K562 (cell line): ENCODE measurements around the gene FBXO10. TPM values are rescaled to one million over a fixed set of nuclear protein-coding genes. Genes with fewer than 3 reads are reported as not detected.
A peak's percentile ranks its signal among the peaks of the same experiment; 100 is the strongest.

ENCODE experiments used
- ARID3A ChIP-seq: IDR thresholded peaks from 2 replicates; pipeline ENCODE4 v1.6.1; 2012; ENCODE audit warnings: low read depth, low read length, improper control_type of control experiment, borderline replicate concordance
- CHCHD3 ChIP-seq: fragments of 250-450 bp; sonication (Bioruptor Pico); IDR thresholded peaks from 2 replicates; pipeline ENCODE4 v2.1.2; 2022; ENCODE audit warnings: mild to moderate bottlenecking
- CHD2 ChIP-seq: IDR thresholded peaks from 2 replicates; pipeline ENCODE4 v1.6.1; 2011; ENCODE audit warnings: low read depth, low read length
- CREBBP ChIP-seq: IDR thresholded peaks from one replicate; pipeline ENCODE4 v1.6.1; 2012; ENCODE audit warnings: low read depth, mild to moderate bottlenecking, control low read depth, inconsistent platforms, low read length
- E2F6 ChIP-seq, 2 experiments: IDR thresholded peaks; 2 replicates each; pipeline ENCODE4 v1.6.1; 2011; ENCODE audit warnings: borderline replicate concordance in 1 of 2, control low read depth in 1 of 2, low read depth in 1 of 2, low read length in 1 of 2, mild to moderate bottlenecking in 1 of 2, mixed read lengths in 1 of 2, moderate library complexity in 1 of 2; ENCODE audit not compliant: insufficient read depth in 1 of 2, insufficient read length in 1 of 2, poor library complexity in 1 of 2, severe bottlenecking in 1 of 2; ENCODE audit errors: extremely low read depth in 1 of 2
- FOXJ2 ChIP-seq: fragments of 200-800 bp; sonication (Bioruptor generic); IDR thresholded peaks from 2 replicates; pipeline ENCODE4 v1.6.1; 2016; ENCODE audit warnings: missing genetic modification characterization, missing compliant biosample characterization
- GTF2A2 ChIP-seq: IDR thresholded peaks from 2 replicates; pipeline ENCODE4 v1.6.1; 2016; ENCODE audit warnings: mild to moderate bottlenecking, missing genetic modification characterization, missing compliant biosample characterization
- KHSRP ChIP-seq: fragments of 450-650 bp; IDR thresholded peaks from 2 replicates; pipeline ENCODE4 v1.6.1; 2017
- LEF1 ChIP-seq: fragments of 450-650 bp; IDR thresholded peaks from 2 replicates; pipeline ENCODE4 v1.6.1; 2016; ENCODE audit warnings: mild to moderate bottlenecking
- MAX ChIP-seq: sonication (generic); formaldehyde crosslinking; IDR thresholded peaks from 2 replicates; pipeline ENCODE4 v1.9.0; 2022; ENCODE audit warnings: mild to moderate bottlenecking, missing genetic modification reagents
- MEF2D ChIP-seq: conservative IDR thresholded peaks from 2 replicates; pipeline ENCODE4 v1.6.1; 2016; ENCODE audit warnings: low read depth, missing genetic modification characterization, missing compliant biosample characterization
- MYC ChIP-seq, 2 experiments: fragments of 250-450 bp in 1 of 2; sonication (Bioruptor Pico) in 1 of 2; IDR thresholded peaks; 2 replicates each; pipeline versions ENCODE4 v1.5.1 to v1.6.1; 2012 to 2021; ENCODE audit warnings: low read depth in 2 of 2, borderline replicate concordance in 1 of 2, improper control_type of control experiment in 1 of 2, low read length in 1 of 2, mild to moderate bottlenecking in 1 of 2, moderate library complexity in 1 of 2
- NFE2 ChIP-seq: IDR thresholded peaks from 2 replicates; pipeline ENCODE4 v1.6.1; 2014; ENCODE audit warnings: antibody characterized with exemption, low read depth
- NFIX ChIP-seq: fragments of 250-450 bp; sonication (Bioruptor Pico); IDR thresholded peaks from 2 replicates; pipeline ENCODE4 v1.4.0; 2020; ENCODE audit warnings: low read depth, mild to moderate bottlenecking, moderate library complexity
- RAD51 ChIP-seq: fragments of 450-650 bp; IDR thresholded peaks from 2 replicates; pipeline ENCODE4 v1.7.1; 2016; ENCODE audit warnings: low read depth, mild to moderate bottlenecking, borderline replicate concordance
- TAF1 ChIP-seq: IDR thresholded peaks from 2 replicates; pipeline ENCODE4 v1.6.1; 2011; ENCODE audit warnings: mild to moderate bottlenecking, low read length, moderate library complexity; ENCODE audit not compliant: insufficient read depth, control insufficient read depth, severe bottlenecking; ENCODE audit errors: extremely low read depth
- ZKSCAN3 ChIP-seq: fragments of 250-450 bp; sonication (Bioruptor Pico); IDR thresholded peaks from 2 replicates; pipeline ENCODE4 v1.4.0; 2020
- ZNF384 ChIP-seq: IDR thresholded peaks from 2 replicates; pipeline ENCODE4 v1.6.1; 2012; ENCODE audit warnings: low read depth, low read length, improper control_type of control experiment
- ZNF707 ChIP-seq: fragments of 250-450 bp; sonication (Bioruptor Pico); conservative IDR thresholded peaks from 2 replicates; pipeline ENCODE4 v1.8.0; 2022; ENCODE audit warnings: inconsistent platforms, mild to moderate bottlenecking, moderate library complexity
- ZNF830 ChIP-seq: fragments of 250-450 bp; sonication (Bioruptor Pico); IDR thresholded peaks from 2 replicates; pipeline ENCODE4 v1.5.0; 2021; ENCODE audit warnings: mild to moderate bottlenecking
- polyA plus RNA-seq, 8 experiments: library from polyadenylated mRNA; depleted of rRNA in 4 of 8; stranded (reverse) in 5 of 8; unstranded in 3 of 8; fragments of >200 nt; fragmentation: Nextera tagmentation in 2 of 8; fragmentation: Illumina TruSeq in 1 of 8; extraction: Ambion mirVana in 2 of 8; extraction: Trizol in 1 of 8; gene quantifications; 2 replicates each; pipeline versions ENCODE4 v1.2.1 to v1.2.3, GENCODE V29; 2011 to 2014; ENCODE audit warnings: inconsistent platforms in 1 of 8, missing spikeins in 1 of 8
- total RNA-seq, 7 experiments: library from RNA; depleted of rRNA in 6 of 7; stranded (reverse); fragments of >200 nt in 6 of 7; fragmentation: Illumina TruSeq in 2 of 7; extraction: Trizol in 2 of 7; gene quantifications; 2 replicates each; pipeline versions ENCODE4 v1.2.1 to v1.2.3, GENCODE V29; 2011 to 2021; ENCODE audit warnings: low replicate concordance in 1 of 7
- TF ChIP-seq, protein P1 (sequence below): fragments of 450-650 bp; formaldehyde crosslinking; IDR thresholded peaks from 2 replicates; pipeline ENCODE4 v1.4.0; 2022; ENCODE audit warnings: mild to moderate bottlenecking, moderate library complexity

FBXO10 gene
- total and polyA plus RNA-seq, 9 of the 15 experiments (the other 6 are each of a cell fraction or from before 2014, with no cell fraction given), result 0.84 to 9.9 (median 6.0) TPM

DNA sequence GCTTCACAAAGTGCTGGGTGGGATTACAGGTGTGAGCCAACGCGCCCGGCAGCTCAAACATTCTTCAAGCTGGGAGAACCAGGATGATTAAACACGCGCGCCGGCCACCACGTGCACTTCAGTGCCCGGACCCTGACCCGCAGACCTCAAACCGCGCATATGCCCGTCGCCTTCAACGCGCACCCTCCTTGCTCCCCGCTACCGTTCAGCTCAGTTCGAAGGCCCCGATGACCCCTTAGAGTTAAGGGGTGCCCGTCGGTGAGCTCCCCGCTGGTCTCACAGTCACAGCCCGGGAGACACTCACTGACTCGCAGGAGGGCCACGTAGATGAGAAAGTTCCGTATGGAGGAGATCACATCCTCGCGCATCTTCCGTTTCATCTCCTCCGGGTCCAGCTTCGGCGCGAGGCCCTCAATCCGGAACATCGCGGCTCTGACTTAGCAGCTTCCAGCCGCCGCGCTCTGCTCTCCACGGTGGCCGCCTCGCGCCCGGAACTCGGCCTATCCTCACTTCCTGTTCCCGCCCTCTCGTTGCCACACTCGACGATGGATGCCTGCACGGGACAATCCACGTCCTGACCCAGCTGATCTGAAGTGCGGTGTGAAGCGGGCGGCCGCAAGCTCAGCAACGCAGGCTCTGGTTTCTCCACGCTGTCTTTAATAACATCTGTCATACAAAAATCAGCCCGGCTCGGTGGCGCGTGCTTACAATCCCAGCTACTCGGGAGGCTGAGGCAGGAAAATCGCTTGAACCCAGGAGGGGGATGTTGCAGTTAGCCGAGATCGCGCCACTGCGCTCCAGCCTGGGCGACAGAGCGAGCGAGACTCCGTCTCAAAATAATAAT, 16.1 kb upstream of the FBXO10 start, which contains the start of gene TOMM5 (continued):
- TF ChIP-seq, protein P1, sequence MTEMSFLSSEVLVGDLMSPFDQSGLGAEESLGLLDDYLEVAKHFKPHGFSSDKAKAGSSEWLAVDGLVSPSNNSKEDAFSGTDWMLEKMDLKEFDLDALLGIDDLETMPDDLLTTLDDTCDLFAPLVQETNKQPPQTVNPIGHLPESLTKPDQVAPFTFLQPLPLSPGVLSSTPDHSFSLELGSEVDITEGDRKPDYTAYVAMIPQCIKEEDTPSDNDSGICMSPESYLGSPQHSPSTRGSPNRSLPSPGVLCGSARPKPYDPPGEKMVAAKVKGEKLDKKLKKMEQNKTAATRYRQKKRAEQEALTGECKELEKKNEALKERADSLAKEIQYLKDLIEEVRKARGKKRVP (CRISPR knock-in tag), result no peak
- TF ChIP-seq LEF1 (peak; percentile 69; the same call in 1 of the 2 replicates), RAD51 (no peak), ZNF707 (CRISPR knock-in tag) (no peak; the same call in 1 of the 2 replicates), CHD2 (peak; percentile 42; the same call in 1 of the 2 replicates), TAF1 (peak; percentile 86), ZNF830 (CRISPR knock-in tag) (no peak), NFE2 (peak; percentile 18; the same call in 1 of the 2 replicates), CREBBP (no peak), FOXJ2 (tag) (no peak), NFIX (CRISPR knock-in tag) (no peak), ZNF384 (no peak), ARID3A (peak; percentile 8; the same call in 1 of the 2 replicates), MEF2D (tag) (0 out of 2 replicates have a peak, but pooled peaks have one; percentile 25), MYC (IDR thresholded peaks at IDR 0.05; ENCODE audit: low read depth, low read length) (peak; percentile 96), MYC (CRISPR knock-in tag; IDR thresholded peaks at IDR 0.05; ENCODE audit: borderline replicate concordance, low read depth) (peak; percentile 92), KHSRP (no peak), MAX (CRISPR knock-in tag) (peak; percentile 95), CHCHD3 (CRISPR knock-in tag) (0 out of 2 replicates have a peak, but pooled peaks have one; percentile 34), GTF2A2 (no peak), ZKSCAN3 (no peak), E2F6 (IDR thresholded peaks at IDR 0.05; ENCODE audit: borderline replicate concordance in 1 of 2, extremely low read depth in 1 of 2, insufficient read depth in 1 of 2, insufficient read length in 1 of 2, low read depth in 1 of 2, low read length in 1 of 2, poor library complexity in 1 of 2, severe bottlenecking in 1 of 2) (peak; percentile 99)
